Fibroblast of pulmonary artery (primary cell): ENCODE results near the gene TMEM179B.
"Not testable (repeated sequence)": the region's sequence is repeated elsewhere in the genome, so short reads cannot be mapped to it uniquely, and the experiment has no call there.

Experiments
- DNase-seq: peaks from one replicate; pipeline ENCODE4 v3.0.0-alpha.2; 2010; ENCODE audit warnings: low read depth
- H3K4me3 ChIP-seq: replicated peaks from 2 replicates; pipeline ENCODE4 v1.5.1; 2011; ENCODE audit warnings: low read depth, mild to moderate bottlenecking, control low read depth, low read length, moderate library complexity
- TF ChIP-seq, protein P1 (sequence below): IDR thresholded peaks from 2 replicates; pipeline ENCODE4 v1.5.1; 2011; ENCODE audit warnings: mild to moderate bottlenecking, control low read depth, low read length, inconsistent platforms; ENCODE audit errors: missing control alignments

The TMEM179B gene, protein sequence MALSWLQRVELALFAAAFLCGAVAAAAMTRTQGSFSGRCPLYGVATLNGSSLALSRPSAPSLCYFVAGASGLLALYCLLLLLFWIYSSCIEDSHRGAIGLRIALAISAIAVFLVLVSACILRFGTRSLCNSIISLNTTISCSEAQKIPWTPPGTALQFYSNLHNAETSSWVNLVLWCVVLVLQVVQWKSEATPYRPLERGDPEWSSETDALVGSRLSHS

DNA sequence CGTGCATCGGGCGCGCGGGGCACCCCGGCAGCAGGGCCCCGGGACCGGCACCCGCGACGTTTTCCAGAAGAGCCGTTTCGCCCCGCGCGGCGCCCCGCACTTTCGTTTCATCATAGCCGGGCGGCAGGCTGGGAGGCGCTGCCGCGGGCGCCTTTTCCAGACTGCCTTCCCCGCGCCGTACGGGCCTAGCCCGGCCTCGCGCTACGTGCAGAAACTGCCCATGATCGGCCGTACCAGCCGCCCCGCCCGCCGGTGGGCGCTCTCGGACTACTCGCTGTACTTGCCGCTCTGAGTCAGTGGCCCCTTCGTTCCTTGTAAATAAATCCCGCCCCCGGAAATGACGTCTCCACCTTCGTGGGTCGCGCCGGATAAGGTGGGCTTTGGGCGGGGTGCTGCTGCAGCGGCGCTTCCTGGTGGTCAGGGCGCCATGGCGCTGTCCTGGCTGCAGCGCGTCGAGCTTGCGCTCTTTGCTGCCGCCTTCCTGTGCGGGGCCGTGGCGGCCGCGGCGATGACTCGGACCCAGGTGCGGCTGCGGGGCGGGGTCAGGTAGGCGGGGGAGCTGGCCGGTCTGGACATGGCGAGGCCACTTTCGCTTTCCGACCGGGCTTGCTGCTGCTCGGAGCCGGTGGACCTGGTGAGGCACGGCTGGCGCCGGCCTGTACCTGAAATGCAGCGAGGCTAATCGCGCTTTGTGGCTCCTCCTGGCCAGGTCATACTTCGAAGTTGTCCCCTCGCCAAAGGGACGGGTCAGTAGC is at the start of gene TMEM179B:
Gene TMEM179B, plus strand, starts transcription at position 398 of the 755 bp plus-strand sequence. Its CDS starts 30 bp downstream, at position 428.
- TF ChIP-seq, protein P1, sequence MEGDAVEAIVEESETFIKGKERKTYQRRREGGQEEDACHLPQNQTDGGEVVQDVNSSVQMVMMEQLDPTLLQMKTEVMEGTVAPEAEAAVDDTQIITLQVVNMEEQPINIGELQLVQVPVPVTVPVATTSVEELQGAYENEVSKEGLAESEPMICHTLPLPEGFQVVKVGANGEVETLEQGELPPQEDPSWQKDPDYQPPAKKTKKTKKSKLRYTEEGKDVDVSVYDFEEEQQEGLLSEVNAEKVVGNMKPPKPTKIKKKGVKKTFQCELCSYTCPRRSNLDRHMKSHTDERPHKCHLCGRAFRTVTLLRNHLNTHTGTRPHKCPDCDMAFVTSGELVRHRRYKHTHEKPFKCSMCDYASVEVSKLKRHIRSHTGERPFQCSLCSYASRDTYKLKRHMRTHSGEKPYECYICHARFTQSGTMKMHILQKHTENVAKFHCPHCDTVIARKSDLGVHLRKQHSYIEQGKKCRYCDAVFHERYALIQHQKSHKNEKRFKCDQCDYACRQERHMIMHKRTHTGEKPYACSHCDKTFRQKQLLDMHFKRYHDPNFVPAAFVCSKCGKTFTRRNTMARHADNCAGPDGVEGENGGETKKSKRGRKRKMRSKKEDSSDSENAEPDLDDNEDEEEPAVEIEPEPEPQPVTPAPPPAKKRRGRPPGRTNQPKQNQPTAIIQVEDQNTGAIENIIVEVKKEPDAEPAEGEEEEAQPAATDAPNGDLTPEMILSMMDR: peak; percentile 54
- peak within 1 kb of the TSS; percentile 89 for H3K4me3 ChIP-seq
- DNase-seq: peak; percentile 98

- no peak for DNase-seq
- TF ChIP-seq, protein P1: no peak
- H3K4me3 ChIP-seq: no peak overlapping the region
These were observed 39.6 kb upstream of the TMEM179B start for GRCh38 chr11:62747475-62748160.

- DNase-seq, H3K4me3 ChIP-seq: not testable (repeated sequence)
These were observed 37.3 kb upstream of the TMEM179B start for GRCh38 chr11:62749931-62750330.

DNA sequence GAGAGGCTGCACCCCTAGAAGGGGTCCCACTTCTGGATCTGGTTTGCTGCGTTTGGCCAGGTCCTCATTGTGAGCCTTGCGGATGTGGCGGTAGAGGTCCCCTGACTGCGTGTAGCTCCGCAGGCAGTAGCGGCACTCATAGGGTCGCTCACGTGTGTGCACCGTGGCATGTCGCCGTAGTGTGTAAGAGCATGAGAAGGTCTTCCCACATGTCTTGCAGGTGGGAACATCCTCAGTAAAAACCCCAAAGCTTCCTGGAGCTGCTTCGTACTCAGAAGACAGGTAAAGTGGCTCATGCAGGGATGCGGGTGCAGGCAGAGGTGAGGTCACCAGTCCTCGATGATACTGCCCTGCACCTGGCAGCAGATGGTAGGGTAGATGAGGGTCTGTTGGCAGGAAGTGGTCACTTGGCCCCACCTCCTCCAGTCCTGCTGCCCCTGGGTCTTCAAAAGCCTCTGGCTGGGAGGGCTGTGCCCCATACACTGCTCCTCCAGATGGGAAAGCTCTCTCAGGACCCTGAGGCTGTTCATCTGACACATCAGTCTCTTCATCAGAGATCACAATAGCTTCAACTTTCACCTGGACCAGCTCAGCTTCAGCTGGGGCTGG is 34.9 kb upstream of the TMEM179B start:
- no peak for DNase-seq
- no peak overlapping the region for H3K4me3 ChIP-seq
- TF ChIP-seq, protein P1: no peak

- H3K4me3 ChIP-seq: peak overlapping the region; percentile 95
- DNase-seq: no peak
- TF ChIP-seq, protein P1: no peak
These were observed 34.0 kb upstream of the TMEM179B start for GRCh38 chr11:62752994-62753735.

DNA sequence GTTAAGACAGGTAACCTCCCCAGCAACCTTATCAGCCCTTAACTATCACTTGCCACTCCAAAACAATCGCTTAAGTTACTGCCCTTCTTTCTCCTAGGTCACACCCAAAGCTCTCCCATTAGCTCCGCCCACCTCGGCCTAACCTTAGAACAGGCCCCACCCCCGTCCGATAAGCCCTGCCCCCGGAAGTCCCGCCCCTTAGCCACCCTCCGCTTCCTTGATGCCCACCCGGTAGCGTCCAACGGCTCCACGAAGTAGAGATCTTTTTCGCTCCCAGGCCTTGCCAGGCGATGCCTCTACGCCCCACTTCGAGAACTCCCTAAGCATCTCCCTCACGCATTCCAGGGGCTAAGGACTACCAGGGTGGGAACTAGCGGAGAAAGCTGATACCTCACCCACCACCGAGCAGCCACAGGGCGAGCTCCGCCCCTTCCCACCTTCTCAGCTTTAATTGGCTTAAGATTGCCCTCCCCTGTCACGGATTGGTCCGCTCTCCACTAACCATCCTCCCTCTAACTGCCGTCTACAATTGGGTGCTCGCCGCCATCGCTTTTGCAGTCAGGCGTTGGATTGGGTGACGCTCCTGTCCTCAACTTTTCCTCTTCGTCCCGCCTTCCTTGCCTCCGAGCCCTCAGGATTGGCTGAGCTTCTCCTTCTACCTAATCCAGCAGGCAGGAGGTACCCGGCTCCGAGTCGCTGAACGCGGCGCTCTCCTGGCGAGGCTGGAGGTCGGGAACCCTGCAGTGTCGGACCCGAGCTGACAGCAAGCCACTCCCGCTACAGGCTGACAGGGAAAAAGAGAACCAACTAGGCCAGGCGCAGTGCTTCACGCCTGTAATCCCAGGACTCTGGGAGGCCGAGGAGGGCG is 33.2 kb upstream of the TMEM179B start, which contains the start of gene ZBTB3:
Gene ZBTB3, minus strand, starts transcription at position 425 of the 868 bp plus-strand sequence. CDS start 496 bp downstream, outside the sequence.
- H3K4me3 ChIP-seq: peak within 1 kb of the TSS; percentile 95
- TF ChIP-seq, protein P1: no peak
- DNase-seq: peak; percentile 100
